ENCODE results near the gene CLRN1.

DNA sequence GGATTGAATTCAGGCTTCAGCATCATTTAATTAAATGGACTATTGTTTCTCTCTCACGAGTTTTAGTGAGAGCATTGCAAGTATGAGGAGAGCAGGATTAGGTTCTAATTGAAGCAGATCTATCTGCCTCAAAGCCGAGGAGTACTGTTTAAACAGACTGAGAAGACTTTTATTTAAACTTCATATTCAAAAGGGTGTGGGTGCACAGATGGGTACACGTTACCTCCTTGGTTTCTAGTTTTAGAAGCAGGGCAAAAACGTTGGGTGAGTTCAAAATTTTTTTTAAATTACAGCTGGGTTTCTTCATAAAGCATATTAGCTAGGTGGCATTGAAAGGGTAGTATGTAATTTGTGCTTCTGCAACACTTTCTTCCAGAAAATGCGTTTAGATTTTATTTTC lies 26.5 kb upstream of the CLRN1 start:
- TF ChIP-seq, protein P1, sequence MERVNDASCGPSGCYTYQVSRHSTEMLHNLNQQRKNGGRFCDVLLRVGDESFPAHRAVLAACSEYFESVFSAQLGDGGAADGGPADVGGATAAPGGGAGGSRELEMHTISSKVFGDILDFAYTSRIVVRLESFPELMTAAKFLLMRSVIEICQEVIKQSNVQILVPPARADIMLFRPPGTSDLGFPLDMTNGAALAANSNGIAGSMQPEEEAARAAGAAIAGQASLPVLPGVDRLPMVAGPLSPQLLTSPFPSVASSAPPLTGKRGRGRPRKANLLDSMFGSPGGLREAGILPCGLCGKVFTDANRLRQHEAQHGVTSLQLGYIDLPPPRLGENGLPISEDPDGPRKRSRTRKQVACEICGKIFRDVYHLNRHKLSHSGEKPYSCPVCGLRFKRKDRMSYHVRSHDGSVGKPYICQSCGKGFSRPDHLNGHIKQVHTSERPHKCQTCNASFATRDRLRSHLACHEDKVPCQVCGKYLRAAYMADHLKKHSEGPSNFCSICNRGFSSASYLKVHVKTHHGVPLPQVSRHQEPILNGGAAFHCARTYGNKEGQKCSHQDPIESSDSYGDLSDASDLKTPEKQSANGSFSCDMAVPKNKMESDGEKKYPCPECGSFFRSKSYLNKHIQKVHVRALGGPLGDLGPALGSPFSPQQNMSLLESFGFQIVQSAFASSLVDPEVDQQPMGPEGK (CRISPR knock-in tag; IDR thresholded peaks at IDR 0.05; ENCODE audit: borderline replicate concordance), result no peak
- TF ChIP-seq CSDC2 (CRISPR knock-in tag; IDR thresholded peaks at IDR 0.05) (no peak), TCF4 (CRISPR knock-in tag; IDR thresholded peaks at IDR 0.05; ENCODE audit: borderline replicate concordance) (no peak)

Data from SK-N-SH treated with all-trans-retinoic acid at 6 μM for 48 hours (cell line).